Measurements from ENCODE around the gene CLEC16A.

The CLEC16A gene

DNA sequence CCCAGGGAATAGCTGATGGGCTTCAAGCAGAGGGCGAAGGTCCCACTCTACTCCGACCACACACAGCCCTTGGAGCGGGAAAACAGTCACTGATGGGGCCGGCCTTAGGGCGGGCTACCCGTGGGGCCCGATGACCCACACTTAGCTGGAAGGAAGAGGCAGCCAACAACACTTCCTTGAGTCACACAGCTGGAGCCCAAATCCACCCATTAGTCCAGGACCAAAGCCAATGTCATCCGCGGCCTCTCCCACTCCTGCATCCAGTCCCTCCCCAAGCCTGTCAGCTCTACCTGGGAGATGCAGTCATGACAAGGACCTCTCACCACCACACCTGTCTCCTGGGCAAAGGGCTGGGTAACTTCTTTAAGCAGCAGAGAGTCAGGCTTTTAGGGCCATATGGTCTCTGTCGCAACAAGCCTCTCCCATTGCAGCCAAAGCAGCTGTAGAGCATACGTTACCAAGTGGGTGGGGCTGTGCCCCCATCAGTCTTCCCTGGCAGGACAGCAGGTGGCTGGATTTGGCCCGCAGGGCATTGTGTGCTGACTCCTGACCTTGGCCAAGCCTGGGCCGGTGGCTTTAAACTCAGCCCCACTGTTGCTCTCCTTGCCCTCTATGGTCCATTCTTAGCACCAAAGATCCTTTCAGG is 200.9 kb downstream of the CLEC16A start:
- no peak overlapping the region for H3K27ac ChIP-seq (ENCODE audit: low read depth, low read length)
- H3K27me3 ChIP-seq (ENCODE audit: control insufficient read depth in 5 of 5, insufficient read depth in 4 of 5, low read length in 5 of 5) = no peaks in the 10 kb centered on the region
- no peak overlapping the region for H3K9ac ChIP-seq (ENCODE audit: low read length in 5 of 5)
- peaks cover 0 to 7% (median 0%) of the 10 kb centered on the region in 5 donors for H3K36me3 ChIP-seq (ENCODE audit: control insufficient read depth in 5 of 5, insufficient read depth in 5 of 5, low read length in 5 of 5)
- no peak overlapping the region for H3K4me3 ChIP-seq (ENCODE audit: low read depth in 1 of 5, low read length in 5 of 5)
- peaks cover 0 to 8% (median 6%) of the 10 kb centered on the region in 5 donors for H3K4me1 ChIP-seq (ENCODE audit: control insufficient read depth in 5 of 5, insufficient read depth in 5 of 5, low read length in 5 of 5)
- H3K9me3 ChIP-seq (ENCODE audit: control insufficient read depth in 5 of 5, low read length in 5 of 5) = no peaks in the 10 kb centered on the region

DNA sequence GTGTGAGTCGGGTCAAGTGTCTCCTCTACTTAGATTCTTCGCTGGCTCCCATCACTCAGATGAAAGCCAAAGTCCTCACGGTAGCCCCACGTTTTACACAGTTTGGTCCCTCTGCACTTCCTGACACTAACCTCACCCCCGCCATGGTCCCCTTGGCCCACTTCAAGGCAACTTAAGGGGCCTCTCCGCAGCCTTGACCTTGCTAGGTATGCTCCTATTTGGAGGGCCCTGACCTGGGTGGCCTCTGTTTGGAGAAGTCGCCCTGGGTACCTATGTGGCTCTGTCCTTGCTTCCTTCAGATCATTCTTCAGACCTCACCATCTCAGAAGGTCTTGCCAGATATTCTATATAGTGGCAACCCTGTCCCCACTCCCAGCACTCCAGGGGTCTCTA is 201.5 kb downstream of the CLEC16A start:
- Histone ChIP-seq H3K9ac (ENCODE audit: low read length in 5 of 5) (no peak overlapping the region), H3K27me3 (ENCODE audit: control insufficient read depth in 5 of 5, insufficient read depth in 4 of 5, low read length in 5 of 5) (no peaks in the 10 kb centered on the region), H3K4me1 (ENCODE audit: control insufficient read depth in 5 of 5, insufficient read depth in 5 of 5, low read length in 5 of 5) (peaks cover 0 to 5% (median 4%) of the 10 kb centered on the region in 5 donors), H3K36me3 (ENCODE audit: control insufficient read depth in 5 of 5, insufficient read depth in 5 of 5, low read length in 5 of 5) (peaks cover 0 to 3% (median 0%) of the 10 kb centered on the region in 5 donors), H3K27ac (ENCODE audit: low read depth, low read length) (no peak overlapping the region), H3K9me3 (ENCODE audit: control insufficient read depth in 5 of 5, low read length in 5 of 5) (no peaks in the 10 kb centered on the region), H3K4me3 (ENCODE audit: low read depth in 1 of 5, low read length in 5 of 5) (no peak overlapping the region)

DNA sequence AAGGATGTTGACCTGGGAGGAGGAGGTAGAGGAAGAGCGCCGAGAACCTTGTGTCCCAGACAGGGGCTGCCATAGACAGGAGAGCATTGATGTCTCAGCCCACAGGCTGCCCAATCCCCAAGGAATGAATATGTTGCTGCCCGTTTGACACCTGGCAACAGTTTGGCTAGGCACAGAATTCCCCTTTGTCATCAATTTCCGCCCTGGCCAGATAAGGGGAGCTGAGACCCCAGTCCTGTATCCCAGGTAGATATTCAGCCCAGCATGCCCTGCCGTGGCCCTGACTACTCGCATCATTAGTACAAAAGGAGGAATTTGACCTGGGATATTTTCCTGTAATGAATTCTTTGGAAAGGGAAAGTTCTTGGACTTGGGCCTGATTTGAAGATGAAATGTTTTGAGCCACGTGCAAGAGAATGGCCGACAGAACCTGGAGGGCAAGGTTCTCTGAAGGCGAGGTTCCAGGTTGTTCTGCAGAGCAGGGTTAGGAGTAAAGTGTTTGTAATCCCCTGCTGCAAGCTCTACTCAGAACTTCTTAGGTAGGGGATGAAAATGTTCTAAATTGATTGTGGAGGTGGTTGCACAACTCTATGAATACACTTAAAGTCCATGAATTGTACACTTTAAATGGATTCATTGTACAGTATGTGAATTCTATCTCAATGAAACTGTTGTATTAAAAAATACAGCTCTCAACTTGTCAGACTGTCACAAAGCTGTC is 202.8 kb downstream of the CLEC16A start:
- no peaks in the 10 kb centered on the region for H3K9me3 ChIP-seq (ENCODE audit: control insufficient read depth in 5 of 5, low read length in 5 of 5)
- H3K27me3 ChIP-seq (ENCODE audit: control insufficient read depth in 5 of 5, insufficient read depth in 4 of 5, low read length in 5 of 5) = no peaks in the 10 kb centered on the region
- no peaks in the 10 kb centered on the region for H3K36me3 ChIP-seq (ENCODE audit: control insufficient read depth in 5 of 5, insufficient read depth in 5 of 5, low read length in 5 of 5)
- peaks cover 0 to 13% (median 11%) of the 10 kb centered on the region in 5 donors for H3K4me1 ChIP-seq (ENCODE audit: control insufficient read depth in 5 of 5, insufficient read depth in 5 of 5, low read length in 5 of 5)
- no peak overlapping the region for H3K27ac ChIP-seq (ENCODE audit: low read depth, low read length)
- H3K4me3 ChIP-seq (ENCODE audit: low read depth in 1 of 5, low read length in 5 of 5) = no peak overlapping the region
- H3K9ac ChIP-seq (ENCODE audit: low read length in 5 of 5) = no peak overlapping the region

DNA sequence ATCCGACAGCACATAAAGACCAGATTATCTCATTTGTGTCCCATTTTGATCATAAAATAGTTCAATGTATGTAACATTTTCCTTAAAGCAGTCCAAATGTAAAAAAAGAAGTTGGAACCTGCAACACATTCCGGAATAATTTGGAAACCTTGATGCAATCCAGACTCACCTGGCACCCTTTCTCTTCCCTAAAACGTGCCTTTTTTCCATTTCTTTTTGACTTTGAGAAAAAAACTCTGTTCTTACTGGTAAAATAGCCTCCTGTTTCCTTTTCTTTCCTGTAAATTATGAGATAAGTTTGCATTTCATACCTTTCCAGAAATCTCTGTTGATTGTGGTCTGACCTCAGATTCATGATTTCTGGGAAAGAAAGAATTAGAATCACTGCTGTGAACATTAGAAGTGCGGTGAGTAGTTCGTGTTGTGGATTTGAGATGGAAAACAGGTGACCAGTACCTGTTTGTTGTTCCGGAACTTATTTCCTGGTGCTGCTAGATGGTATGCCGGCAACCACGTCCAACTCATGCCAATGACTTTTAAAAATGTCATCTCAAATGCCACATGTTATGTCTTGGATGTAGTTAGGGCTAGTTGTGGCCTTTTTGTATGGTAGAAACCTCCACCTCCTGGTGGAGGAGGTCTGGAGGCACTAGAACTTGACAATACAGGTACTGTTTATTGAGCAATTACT is 203.5 kb downstream of the CLEC16A start:
- Histone ChIP-seq H3K27ac (ENCODE audit: low read depth, low read length) (no peak overlapping the region), H3K36me3 (ENCODE audit: control insufficient read depth in 5 of 5, insufficient read depth in 5 of 5, low read length in 5 of 5) (no peaks in the 10 kb centered on the region), H3K4me1 (ENCODE audit: control insufficient read depth in 5 of 5, insufficient read depth in 5 of 5, low read length in 5 of 5) (peaks cover 0 to 13% (median 11%) of the 10 kb centered on the region in 5 donors), H3K27me3 (ENCODE audit: control insufficient read depth in 5 of 5, insufficient read depth in 4 of 5, low read length in 5 of 5) (no peaks in the 10 kb centered on the region), H3K4me3 (ENCODE audit: low read depth in 1 of 5, low read length in 5 of 5) (no peak overlapping the region), H3K9ac (ENCODE audit: low read length in 5 of 5) (no peak overlapping the region), H3K9me3 (ENCODE audit: control insufficient read depth in 5 of 5, low read length in 5 of 5) (no peaks in the 10 kb centered on the region)

DNA sequence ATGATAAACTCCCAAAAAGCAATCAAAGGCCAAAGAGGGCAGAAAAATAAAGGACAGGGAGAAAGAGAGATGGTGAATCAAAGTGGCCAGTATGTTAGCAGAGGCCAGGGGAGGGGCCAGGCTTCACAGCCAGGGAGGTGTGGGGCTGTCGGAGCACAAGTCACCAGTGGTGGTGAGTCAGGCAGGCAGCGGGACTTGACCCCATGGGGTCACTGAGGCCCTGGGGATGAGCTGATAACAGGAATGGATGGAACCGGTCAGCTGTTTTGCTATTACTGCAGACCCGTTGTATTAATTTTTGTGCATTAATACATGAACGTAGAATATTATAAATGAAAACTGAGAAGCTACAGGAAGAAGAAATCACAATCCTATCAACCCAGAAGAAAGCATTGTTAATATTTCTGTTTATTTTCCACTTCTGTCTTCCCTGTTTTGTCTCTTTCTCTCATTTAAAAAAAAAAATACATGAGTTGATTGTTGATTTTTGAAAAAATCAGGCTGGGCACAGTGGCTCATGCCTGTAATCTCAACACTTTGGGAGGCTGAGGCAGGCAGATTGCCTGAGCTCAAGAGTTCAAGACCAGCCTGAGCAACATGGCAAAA is 204.8 kb downstream of the CLEC16A start:
- H3K9me3 ChIP-seq (ENCODE audit: control insufficient read depth in 5 of 5, low read length in 5 of 5) = no peaks in the 10 kb centered on the region
- no peak overlapping the region for H3K27ac ChIP-seq (ENCODE audit: low read depth, low read length)
- H3K9ac ChIP-seq (ENCODE audit: low read length in 5 of 5) = no peak overlapping the region
- no peaks in the 10 kb centered on the region for H3K36me3 ChIP-seq (ENCODE audit: control insufficient read depth in 5 of 5, insufficient read depth in 5 of 5, low read length in 5 of 5)
- H3K4me3 ChIP-seq (ENCODE audit: low read depth in 1 of 5, low read length in 5 of 5) = no peak overlapping the region
- no peaks in the 10 kb centered on the region for H3K27me3 ChIP-seq (ENCODE audit: control insufficient read depth in 5 of 5, insufficient read depth in 4 of 5, low read length in 5 of 5)
- H3K4me1 ChIP-seq (ENCODE audit: control insufficient read depth in 5 of 5, insufficient read depth in 5 of 5, low read length in 5 of 5) = peaks cover 0 to 13% (median 11%) of the 10 kb centered on the region in 5 donors

DNA sequence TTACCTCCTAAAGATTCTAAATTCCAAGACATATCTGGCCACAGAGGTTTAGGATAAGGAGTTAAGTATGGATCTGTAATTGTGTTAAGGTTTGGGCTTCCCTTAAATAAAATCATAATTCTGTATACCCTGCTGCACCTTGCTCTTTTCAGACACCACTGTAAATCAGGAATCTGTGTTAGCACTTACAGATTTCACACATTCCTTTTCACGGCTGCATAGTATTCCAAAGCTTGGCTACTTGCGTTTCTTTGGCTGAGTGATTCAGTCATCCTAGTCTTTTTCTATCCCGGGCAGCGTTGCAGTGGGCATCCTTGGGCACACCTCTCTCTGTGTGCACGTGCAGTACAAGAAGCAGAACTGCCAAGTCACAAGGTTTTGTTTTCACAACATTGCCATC is 205.8 kb downstream of the CLEC16A start:
- Histone ChIP-seq H3K9me3 (ENCODE audit: control insufficient read depth in 5 of 5, low read length in 5 of 5) (no peaks in the 10 kb centered on the region), H3K27ac (ENCODE audit: low read depth, low read length) (no peak overlapping the region), H3K4me1 (ENCODE audit: control insufficient read depth in 5 of 5, insufficient read depth in 5 of 5, low read length in 5 of 5) (peaks cover 0 to 9% (median 7%) of the 10 kb centered on the region in 5 donors), H3K4me3 (ENCODE audit: low read depth in 1 of 5, low read length in 5 of 5) (no peak overlapping the region), H3K9ac (ENCODE audit: low read length in 5 of 5) (no peak overlapping the region), H3K27me3 (ENCODE audit: control insufficient read depth in 5 of 5, insufficient read depth in 4 of 5, low read length in 5 of 5) (no peaks in the 10 kb centered on the region), H3K36me3 (ENCODE audit: control insufficient read depth in 5 of 5, insufficient read depth in 5 of 5, low read length in 5 of 5) (no peaks in the 10 kb centered on the region)

DNA sequence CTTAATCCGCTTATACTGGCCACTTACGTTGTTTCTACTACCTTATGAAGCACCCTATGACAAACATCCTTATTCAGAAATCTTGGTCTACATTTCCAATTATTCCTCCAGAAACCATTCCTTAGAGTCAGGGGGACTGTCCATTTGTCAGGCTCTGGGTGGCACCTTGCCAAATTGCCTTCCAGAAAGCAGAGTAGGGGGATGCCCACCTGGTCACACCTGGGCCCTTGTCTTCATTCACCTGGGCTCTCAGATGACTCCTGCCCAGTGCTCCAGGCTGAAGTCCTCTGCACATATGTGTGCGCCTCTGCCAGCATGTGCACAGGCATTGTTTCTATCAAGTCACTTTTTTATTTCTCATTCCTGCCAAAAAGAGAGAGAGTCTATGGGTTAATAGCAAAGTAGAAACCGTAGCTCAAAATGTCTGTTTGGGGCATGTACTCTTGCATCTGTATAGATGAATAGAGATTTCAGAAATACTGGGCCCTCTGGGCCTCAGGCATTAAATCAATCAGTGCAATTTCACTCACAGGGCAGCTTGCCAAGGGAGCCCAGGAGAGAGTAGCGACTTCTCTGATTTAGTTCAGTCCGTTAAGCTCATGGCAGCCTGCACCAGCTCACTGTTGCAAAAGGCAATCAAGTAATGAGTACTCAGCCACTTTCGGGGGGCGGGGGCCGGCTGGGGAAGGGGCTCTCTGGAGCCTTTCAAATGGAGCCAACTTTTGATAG is 207.0 kb downstream of the CLEC16A start:
- H3K4me1 ChIP-seq (ENCODE audit: control insufficient read depth in 5 of 5, insufficient read depth in 5 of 5, low read length in 5 of 5) = peaks cover 0 to 9% (median 7%) of the 10 kb centered on the region in 5 donors
- H3K27ac ChIP-seq (ENCODE audit: low read depth, low read length) = no peak overlapping the region
- H3K9ac ChIP-seq (ENCODE audit: low read length in 5 of 5) = no peak overlapping the region
- H3K36me3 ChIP-seq (ENCODE audit: control insufficient read depth in 5 of 5, insufficient read depth in 5 of 5, low read length in 5 of 5) = no peaks in the 10 kb centered on the region
- H3K9me3 ChIP-seq (ENCODE audit: control insufficient read depth in 5 of 5, low read length in 5 of 5) = no peaks in the 10 kb centered on the region
- no peaks in the 10 kb centered on the region for H3K27me3 ChIP-seq (ENCODE audit: control insufficient read depth in 5 of 5, insufficient read depth in 4 of 5, low read length in 5 of 5)
- no peak overlapping the region for H3K4me3 ChIP-seq (ENCODE audit: low read depth in 1 of 5, low read length in 5 of 5)

DNA sequence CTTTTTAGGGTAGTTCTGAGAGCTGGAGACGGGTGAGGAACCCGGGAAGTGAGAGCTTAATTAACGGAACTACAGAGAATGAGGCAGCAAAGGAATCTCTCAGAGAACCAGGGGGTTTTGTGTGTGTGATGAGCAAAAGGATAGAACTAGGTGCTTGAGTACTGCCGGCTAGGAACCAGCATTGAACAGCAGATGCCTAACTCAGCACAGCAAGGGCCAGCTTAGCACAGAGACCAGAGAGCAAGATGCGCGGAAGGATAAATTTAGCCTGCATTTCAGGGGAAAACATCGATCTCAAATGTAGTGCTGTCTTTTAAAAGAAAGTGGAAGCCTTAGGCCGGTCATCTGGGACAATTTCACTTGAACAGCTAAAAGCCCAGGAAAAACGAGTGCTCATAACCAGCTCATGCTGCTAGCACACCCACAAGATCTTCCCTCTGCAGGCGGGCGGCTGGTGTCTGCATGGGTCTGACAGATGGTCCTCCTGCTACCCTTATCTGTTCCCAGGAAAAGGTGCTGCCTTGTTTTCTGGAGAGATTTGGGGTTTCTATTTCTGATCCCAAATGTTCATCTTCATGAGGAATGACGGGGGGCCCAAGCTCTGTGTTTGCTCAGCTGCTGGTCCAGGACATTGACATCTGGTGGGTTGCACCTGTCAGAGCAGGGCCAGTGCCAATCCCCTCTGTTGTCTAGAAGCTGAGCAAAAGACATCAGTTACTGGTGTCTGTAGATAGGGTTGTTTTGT is 207.7 kb downstream of the CLEC16A start:
- H3K36me3 ChIP-seq (ENCODE audit: control insufficient read depth in 5 of 5, insufficient read depth in 5 of 5, low read length in 5 of 5) = no peaks in the 10 kb centered on the region
- H3K27ac ChIP-seq (ENCODE audit: low read depth, low read length) = no peak overlapping the region
- H3K4me1 ChIP-seq (ENCODE audit: control insufficient read depth in 5 of 5, insufficient read depth in 5 of 5, low read length in 5 of 5) = peaks cover 0 to 9% (median 7%) of the 10 kb centered on the region in 5 donors
- no peaks in the 10 kb centered on the region for H3K9me3 ChIP-seq (ENCODE audit: control insufficient read depth in 5 of 5, low read length in 5 of 5)
- no peak overlapping the region for H3K9ac ChIP-seq (ENCODE audit: low read length in 5 of 5)
- no peak overlapping the region for H3K4me3 ChIP-seq (ENCODE audit: low read depth in 1 of 5, low read length in 5 of 5)
- H3K27me3 ChIP-seq (ENCODE audit: control insufficient read depth in 5 of 5, insufficient read depth in 4 of 5, low read length in 5 of 5) = no peaks in the 10 kb centered on the region

DNA sequence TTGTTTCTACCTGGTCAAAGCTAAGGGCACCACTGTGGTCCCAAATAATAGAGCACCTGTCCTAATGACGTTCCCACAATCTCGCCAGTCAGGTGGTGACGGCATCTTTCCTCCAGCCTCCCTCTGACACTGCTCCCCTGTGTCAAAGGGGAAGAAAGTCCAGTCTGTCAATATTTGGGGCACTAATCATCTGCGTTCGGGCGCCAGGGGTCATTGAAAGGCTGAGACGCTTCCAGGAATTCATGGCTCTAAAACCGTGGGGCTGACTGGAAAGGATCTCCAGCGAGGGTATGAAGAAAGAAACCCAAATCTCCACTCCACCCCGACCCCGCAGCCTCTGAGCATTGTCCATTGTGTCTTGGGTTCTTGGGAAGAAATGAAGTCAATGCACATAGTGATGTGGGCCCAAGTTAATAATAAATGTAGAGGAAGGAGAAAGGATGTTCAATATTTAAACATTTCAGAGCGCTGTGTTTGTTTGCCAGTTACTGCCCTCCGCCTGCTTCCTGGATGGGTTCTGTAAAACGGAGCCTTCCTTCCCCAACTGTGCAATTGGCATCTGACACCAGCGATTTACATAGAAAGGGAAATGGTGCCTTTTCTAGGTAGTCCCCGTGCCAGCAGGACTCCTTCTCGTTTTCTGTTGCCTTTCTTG is 208.4 kb downstream of the CLEC16A start:
- Histone ChIP-seq H3K4me1 (ENCODE audit: control insufficient read depth in 5 of 5, insufficient read depth in 5 of 5, low read length in 5 of 5) (peaks cover 0 to 13% (median 11%) of the 10 kb centered on the region in 5 donors), H3K9ac (ENCODE audit: low read length in 5 of 5) (no peak overlapping the region), H3K9me3 (ENCODE audit: control insufficient read depth in 5 of 5, low read length in 5 of 5) (no peaks in the 10 kb centered on the region), H3K27me3 (ENCODE audit: control insufficient read depth in 5 of 5, insufficient read depth in 4 of 5, low read length in 5 of 5) (no peaks in the 10 kb centered on the region), H3K4me3 (ENCODE audit: low read depth in 1 of 5, low read length in 5 of 5) (no peak overlapping the region), H3K36me3 (ENCODE audit: control insufficient read depth in 5 of 5, insufficient read depth in 5 of 5, low read length in 5 of 5) (no peaks in the 10 kb centered on the region), H3K27ac (ENCODE audit: low read depth, low read length) (no peak overlapping the region)

Data from subcutaneous abdominal adipose tissue (tissue), 5 donors.